ENCODE measurements around the gene GFRA1.

GFRA1 gene

GRCh38 chr10:116124777-116125176, 148.2 kb downstream of the GFRA1 start:
- no peak overlapping the region for H3K4me3 ChIP-seq (ENCODE audit: low read depth in 1 of 2, low read length in 1 of 2)
- H3K4me1 ChIP-seq (ENCODE audit: control insufficient read depth in 1 of 2, insufficient read depth in 1 of 2, low read depth in 1 of 2, low read length in 1 of 2) = no peaks in the 10 kb centered on the region
- TF ChIP-seq CTCF (IDR thresholded peaks at IDR 0.05) = no peak
- no peaks in the 10 kb centered on the region for H3K36me3 ChIP-seq
- H3K9me3 ChIP-seq = no peaks in the 10 kb centered on the region
- H3K27ac ChIP-seq = no peak overlapping the region
- H3K27me3 ChIP-seq = no peaks in the 10 kb centered on the region

- no peak overlapping the region for H3K27ac ChIP-seq
- H3K36me3 ChIP-seq = no peaks in the 10 kb centered on the region
- TF ChIP-seq CTCF (IDR thresholded peaks at IDR 0.05) = no peak
- H3K9me3 ChIP-seq = no peaks in the 10 kb centered on the region
- H3K4me3 ChIP-seq (ENCODE audit: low read depth in 1 of 2, low read length in 1 of 2) = no peak overlapping the region
- H3K4me1 ChIP-seq (ENCODE audit: control insufficient read depth in 1 of 2, insufficient read depth in 1 of 2, low read depth in 1 of 2, low read length in 1 of 2) = no peaks in the 10 kb centered on the region
- H3K27me3 ChIP-seq = no peaks in the 10 kb centered on the region
Observed at GRCh38 chr10:116122664-116123063, 150.3 kb downstream of the GFRA1 start.

GRCh38 chr10:116121640-116122525, 151.1 kb downstream of the GFRA1 start:
- H3K4me3 ChIP-seq (ENCODE audit: low read depth in 1 of 2, low read length in 1 of 2) = no peak overlapping the region
- H3K9me3 ChIP-seq = no peaks in the 10 kb centered on the region
- H3K36me3 ChIP-seq = no peaks in the 10 kb centered on the region
- TF ChIP-seq CTCF (IDR thresholded peaks at IDR 0.05) = no peak
- no peak overlapping the region for H3K27ac ChIP-seq
- no peaks in the 10 kb centered on the region for H3K27me3 ChIP-seq
- no peaks in the 10 kb centered on the region for H3K4me1 ChIP-seq (ENCODE audit: control insufficient read depth in 1 of 2, insufficient read depth in 1 of 2, low read depth in 1 of 2, low read length in 1 of 2)

GRCh38 chr10:116120688-116121455, 152.1 kb downstream of the GFRA1 start:
- no peak for TF ChIP-seq CTCF (IDR thresholded peaks at IDR 0.05)
- no peak overlapping the region for H3K27ac ChIP-seq
- no peaks in the 10 kb centered on the region for H3K36me3 ChIP-seq
- H3K4me3 ChIP-seq (ENCODE audit: low read depth in 1 of 2, low read length in 1 of 2) = no peak overlapping the region
- H3K27me3 ChIP-seq = no peaks in the 10 kb centered on the region
- H3K9me3 ChIP-seq = no peaks in the 10 kb centered on the region
- H3K4me1 ChIP-seq (ENCODE audit: control insufficient read depth in 1 of 2, insufficient read depth in 1 of 2, low read depth in 1 of 2, low read length in 1 of 2) = no peaks in the 10 kb centered on the region

GRCh38 chr10:116118847-116119246, 154.2 kb downstream of the GFRA1 start:
- Histone ChIP-seq H3K27me3 (no peaks in the 10 kb centered on the region), H3K36me3 (no peaks in the 10 kb centered on the region), H3K9me3 (no peaks in the 10 kb centered on the region), H3K4me1 (ENCODE audit: control insufficient read depth in 1 of 2, insufficient read depth in 1 of 2, low read depth in 1 of 2, low read length in 1 of 2) (no peaks in the 10 kb centered on the region), H3K4me3 (ENCODE audit: low read depth in 1 of 2, low read length in 1 of 2) (no peak overlapping the region), H3K27ac (no peak overlapping the region)
- TF ChIP-seq CTCF (IDR thresholded peaks at IDR 0.05) = no peak

Data from neutrophil (primary cell).